DMS114 treated with DMSO at 0.1 percent for 48 hours (cell line): Measurements from ENCODE around the gene KIF15.
A peak's percentile ranks its signal among the peaks of the same experiment; 100 is the strongest.
"Not testable (repeated sequence)": the region's sequence is repeated elsewhere in the genome, so short reads cannot be mapped to it uniquely, and the experiment has no call there.

Source experiments
- DNase-seq: peaks from one replicate; lab custom pipeline; 2025; ENCODE audit not compliant: unreplicated experiment; lab: John Stamatoyannopoulos, UW

Gene KIF15

DNA sequence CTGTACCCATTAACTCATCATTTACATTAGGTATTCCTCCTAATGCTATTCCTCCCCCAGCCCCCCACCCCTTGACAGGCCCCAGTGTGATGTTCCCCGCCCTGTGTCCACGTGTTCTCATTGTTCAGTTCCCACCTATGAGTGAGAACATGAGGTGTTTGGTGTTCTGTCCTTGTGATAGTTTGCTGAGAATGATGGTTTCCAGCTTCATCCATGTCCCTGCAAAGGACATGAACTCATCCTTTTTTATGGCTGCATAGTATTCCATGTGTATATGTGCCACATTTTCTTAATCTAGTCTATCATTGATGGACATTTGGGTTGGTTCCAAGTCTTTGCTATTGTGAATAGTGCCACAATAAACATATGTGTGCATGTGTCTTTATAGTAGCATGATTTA, 54.7 kb downstream of the KIF15 start:
- DNase-seq, result not testable (repeated sequence)

DNA sequence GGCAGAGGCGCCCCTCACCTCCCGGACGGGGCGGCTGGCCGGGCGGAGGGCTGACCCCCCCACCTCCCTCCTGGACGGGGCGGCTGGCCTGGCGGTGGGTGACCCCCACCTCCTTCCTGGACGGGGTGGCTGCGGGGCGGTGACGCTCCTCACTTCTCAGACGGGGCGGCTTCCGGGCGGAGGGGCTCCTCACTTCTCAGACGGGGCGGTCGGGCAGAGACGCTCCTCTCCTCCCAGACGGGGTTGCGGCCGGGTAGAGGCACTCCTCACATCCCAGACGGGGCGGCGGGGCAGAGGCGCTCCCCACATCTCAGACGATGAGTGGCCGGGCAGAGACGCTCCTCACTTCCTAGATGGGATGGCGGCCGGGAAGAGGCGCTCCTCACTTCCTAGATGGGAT, 59.6 kb downstream of the KIF15 start:
- DNase-seq, result not testable (repeated sequence)

DNA sequence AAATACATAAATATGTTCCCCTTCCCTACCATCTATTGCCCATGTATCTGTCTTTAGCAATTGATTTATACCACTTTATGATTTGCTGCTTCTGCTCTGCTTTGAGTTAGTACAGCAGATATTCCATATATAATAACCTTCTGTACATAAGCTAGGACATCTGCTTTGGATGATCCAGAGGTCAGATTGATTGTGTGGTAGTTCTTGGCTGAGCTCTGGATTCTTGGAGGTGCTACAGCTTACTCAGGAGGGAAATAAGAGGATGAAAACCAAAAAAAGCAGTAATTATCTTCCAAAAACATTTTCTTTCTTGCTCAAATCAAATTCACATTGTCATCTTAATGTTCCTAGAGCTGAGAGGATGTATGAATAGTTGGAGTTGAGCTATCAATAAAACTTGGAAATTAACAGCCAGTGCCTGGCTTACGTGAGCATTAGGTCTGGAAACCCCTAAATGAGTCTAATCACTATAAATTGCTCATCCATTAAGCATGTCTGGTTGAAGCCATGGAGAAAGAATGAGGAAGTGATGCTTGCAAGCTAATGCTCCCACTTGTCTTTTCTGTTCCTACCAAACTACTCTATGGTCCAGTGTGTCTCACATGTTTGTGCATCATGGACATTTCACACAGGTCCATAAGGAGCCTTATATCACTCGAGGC, 63.8 kb downstream of the KIF15 start:
- no peak for DNase-seq

DNA sequence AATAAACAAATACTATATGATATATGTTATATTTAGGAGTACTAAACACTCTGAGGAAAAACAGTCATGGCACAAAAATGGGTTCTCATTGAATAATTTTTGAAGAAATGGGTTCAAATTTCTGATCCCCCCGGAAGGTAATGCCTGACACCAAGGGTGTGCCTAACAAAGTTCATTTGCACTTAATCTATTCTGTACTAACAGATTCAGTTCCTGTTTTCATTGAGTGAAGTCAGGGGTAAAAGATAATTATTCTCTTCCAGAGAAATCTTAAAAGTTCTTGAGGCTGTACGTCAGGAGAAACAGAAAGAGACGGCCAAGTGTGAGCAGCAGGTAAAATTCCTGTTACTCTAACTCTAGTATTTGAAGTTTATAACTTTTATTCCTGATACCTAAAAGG, 65.6 kb downstream of the KIF15 start:
- DNase-seq, result no peak

DNA sequence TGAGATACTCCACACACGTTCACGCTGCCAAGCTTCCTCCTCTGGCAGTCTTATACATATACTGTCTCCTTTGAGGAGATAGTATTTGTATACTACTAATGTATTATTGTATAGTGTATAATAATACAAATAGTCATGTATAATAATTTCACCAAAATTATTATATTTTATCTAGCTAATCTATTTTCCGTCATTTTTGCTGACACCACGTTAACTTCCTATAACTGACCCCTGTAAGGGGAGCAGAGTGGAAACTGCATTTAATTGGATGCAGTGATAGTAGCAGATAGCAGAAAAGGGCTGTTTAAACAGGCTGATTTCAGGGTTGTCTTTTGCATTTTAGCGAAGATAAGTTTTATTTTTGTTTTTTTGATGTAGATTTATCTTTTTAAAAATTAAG, 69.6 kb downstream of the KIF15 start:
- no peak for DNase-seq

DNA sequence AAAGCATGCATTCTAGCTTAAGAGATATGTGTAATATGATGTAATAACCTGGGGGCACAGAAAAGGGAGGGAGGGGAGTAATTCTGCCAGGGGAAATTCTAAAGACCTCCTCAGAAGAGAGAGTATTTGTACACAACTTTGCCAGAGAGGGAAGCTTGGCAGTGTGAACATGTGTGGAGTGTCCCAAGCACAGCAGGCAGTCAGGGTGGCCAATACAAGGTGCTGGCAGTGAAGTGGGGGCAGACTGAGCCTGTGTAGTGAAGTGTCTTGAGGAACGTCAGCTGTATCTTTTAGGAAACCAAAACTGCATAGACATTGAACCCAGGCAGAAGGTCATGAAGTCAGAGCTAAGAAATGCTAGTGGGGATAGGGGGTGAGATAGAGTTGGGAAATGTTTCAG, 70.4 kb downstream of the KIF15 start:
- DNase-seq, result no peak

DNA sequence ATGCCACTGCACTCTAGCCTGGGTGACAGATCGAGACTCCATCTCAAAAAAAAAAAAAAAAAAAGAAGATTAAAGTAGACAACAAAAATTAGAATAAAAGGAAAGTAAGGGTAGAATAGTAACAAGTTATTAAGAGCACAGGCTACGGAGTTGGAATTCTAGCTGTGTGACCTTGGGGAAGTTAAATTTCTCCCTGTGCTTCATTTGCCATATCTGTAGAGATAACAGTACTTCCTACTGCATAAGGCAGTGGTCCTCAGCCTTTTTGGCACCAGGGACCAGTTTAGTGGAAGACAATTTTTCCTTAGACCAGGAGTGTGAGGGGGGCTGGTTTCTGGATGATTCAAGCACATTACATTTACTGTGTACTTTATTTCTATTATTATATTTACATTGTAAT, 71.4 kb downstream of the KIF15 start:
- no peak for DNase-seq

DNA sequence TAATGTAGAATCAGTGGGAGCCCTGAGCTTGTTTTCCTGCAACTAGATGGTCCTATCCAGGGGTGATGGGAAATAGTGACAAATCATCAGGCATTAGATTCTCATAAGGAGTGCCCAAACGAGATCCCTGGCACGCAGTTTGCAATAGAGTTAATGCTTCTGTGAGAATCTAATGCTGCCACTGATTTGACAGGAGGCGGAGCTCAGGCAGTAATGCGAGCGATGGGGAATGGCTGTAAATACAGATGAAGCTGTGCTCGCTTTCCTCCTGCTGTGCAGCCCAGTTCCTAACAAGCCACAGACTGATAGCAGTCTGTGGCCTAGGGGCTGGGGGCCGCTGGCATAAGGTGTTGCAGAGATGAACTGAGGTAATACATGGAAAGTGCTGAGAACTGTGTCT, 71.8 kb downstream of the KIF15 start:
- DNase-seq, result no peak

DNA sequence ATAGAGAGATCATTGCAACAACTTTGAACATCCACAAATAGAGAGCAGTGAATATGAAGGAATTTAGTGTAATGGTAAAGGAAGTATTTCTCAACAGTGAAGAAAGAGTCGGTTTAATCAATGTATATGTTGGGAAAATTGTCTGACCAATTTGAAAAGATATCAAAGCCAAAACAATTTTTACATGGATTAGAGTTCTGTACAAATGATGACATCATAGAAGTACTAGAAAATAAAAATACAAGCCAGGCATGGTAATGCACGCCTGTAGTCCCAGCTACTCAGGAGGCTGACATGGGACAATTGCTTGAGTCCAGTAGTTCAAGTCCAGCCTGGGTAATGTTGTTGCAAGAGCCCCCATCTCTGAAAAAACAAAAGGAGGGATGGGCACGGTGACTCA, 74.1 kb downstream of the KIF15 start:
- DNase-seq, result no peak

DNA sequence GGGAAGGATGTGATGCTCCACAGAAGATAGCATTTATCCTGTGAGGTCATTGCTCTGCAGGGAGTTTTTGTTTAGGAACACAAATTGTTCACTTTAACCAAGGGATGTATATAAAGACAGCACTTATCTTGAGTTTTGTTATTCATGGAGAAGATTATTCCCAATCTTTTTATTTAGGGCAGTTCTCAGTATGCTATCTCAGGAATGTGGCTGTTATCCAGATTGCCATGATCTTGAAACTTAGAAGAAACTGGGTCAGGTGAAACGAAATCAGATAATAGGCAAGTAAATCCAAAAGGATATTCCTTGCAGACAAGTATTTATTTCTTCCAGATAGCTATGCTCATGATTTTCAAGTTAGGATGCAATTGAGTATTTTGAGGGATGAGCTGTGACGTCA, 80.8 kb downstream of the KIF15 start:
- no peak for DNase-seq

DNA sequence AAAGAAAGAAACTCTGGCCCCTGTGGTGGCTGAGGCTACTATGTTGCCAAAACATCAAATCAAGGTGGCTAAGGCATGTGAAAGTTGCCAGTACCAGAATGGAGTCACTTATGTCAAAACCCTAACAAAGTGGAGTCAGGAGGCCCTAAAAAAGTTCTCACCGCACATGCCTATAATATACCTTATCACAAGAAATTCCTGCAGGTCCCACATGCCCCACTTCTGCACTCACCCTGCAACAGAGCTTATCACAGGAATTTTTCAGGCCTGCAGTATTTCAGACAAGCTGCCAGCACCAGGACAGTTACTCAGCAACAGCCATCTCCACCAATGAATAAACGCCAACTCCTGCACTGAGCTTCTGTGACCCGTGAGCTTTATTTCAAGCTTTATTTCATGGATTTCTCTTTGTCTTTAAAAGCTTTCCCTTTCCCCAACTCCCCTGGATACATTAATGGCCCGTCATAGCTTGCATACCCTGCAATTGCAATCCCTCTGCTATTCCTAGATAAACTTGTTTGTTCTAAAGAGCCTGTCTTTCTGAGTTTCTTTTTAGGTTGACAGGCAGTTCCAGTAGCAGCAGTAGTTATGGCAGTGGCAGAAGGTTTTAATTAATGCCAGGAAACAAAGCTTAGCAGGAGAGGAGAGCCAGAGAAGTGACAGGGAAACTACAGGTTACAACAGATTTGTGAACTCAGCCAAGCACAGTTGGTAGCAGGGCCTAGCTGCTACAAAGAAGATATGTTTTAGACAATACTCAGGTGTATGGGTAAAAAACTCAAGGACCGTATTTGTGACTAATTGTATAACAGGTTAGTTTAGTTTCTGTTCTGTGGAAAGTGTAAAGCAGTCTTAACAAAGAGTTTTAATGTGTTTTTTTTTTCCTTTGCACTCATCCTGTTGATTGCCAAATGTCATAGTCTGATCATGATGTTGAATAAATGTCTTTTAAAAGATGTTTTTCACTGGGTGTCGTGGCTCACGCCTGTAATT, 84.2 kb downstream of the KIF15 start:
- no peak for DNase-seq

DNA sequence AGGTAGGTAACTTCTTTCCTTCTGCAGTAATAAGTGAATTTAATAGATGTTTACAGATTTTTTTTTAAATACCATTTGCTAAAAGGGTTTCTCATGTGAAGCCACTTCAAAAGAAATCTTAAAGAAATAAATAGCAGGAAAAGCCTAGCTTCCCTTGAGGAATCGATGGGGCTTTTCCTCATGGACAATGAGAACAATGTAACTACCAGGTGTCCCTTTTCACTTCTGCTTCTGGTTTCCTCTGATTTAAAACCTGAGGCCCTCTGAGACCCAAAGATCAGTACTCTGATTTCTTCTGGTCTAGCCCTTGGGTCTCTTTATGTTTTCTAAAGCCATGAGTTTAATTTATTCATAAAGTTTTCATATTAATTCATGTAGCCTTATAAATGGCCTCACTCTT, 87.0 kb downstream of the KIF15 start:
- no peak for DNase-seq

DNA sequence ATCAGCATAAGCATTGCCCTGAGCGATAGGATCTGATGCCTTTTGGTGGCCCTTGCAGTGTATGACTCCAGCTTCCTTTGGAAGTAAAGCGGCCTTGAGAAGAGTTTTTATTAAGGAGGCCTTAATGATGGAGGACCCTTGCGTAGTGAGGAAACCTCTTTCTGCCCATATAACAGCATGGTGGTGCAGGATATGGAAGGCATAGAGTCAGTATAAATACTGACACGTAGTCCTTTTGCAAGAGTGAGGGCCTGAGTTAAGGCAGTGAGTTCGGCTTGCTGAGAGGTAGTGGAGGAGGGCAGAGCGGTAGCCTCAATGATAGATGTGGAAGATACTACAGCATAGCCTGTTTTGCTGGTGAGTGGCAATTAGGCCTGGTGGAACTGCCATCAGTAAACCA, 95.1 kb downstream of the KIF15 start:
- DNase-seq, result not testable (repeated sequence)

DNA sequence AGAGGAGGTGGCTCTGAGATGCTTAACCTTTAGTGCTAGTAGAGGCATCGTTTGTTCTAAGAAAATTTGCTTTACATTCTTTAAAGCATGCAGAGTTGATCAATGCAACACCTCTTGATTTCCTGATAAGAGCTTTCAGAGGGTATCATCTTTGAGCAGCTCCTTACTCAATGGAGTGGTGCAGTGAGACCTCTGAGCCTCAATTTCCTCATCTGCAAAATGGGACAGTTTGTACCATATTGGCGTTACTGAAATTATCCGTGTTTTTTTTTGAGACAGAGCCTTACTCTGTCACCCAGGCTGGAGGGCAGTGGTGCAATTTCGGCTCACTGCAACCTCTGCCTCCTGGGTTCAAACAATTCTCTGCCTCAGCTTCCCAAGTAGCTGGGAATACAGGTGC, 98.5 kb downstream of the KIF15 start:
- no peak for DNase-seq

DNA sequence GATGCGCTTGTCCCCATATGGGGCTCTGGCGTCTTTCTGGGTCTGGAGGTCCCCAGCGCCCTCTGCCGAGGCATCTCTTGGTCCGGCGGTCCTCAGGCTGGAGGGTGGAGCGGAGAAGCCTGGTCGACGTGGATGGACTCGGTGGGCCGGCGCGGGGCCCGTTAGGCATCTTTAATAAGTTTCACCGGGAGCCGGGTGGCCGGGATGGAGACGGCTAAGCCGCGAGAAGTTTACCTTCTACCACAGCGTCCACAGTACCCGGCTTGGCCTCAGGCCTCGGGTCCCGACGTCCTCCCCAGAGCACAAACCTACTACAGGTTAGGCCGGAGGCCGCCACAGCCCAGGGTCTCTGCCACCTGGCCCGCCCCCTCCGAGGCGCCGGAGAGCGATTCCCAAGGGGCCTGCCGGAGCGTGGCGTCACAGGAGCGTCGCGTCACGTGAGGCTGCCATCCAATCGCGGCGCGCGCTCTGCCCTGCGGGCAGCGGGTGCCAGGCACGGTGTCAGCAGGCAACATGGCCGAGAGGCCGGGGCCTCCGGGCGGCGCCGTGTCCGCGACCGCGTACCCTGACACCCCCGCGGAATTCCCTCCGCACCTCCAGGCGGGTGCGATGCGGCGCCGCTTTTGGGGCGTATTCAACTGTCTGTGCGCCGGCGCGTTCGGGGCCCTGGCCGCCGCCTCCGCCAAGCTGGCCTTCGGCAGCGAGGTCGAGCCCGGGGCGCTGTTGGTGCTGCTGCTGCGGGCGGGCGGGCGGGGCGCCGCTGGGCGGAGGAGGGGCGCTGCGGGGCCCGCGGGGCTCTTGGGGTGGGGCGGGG, 100.0 kb downstream of the KIF15 start, which contains the start of gene TMEM42:
Gene TMEM42, plus strand, starts transcription at position 501 of the 814 bp plus-strand sequence. Its CDS starts 13 bp downstream, at position 514.
- peak; percentile 76 for DNase-seq

DNA sequence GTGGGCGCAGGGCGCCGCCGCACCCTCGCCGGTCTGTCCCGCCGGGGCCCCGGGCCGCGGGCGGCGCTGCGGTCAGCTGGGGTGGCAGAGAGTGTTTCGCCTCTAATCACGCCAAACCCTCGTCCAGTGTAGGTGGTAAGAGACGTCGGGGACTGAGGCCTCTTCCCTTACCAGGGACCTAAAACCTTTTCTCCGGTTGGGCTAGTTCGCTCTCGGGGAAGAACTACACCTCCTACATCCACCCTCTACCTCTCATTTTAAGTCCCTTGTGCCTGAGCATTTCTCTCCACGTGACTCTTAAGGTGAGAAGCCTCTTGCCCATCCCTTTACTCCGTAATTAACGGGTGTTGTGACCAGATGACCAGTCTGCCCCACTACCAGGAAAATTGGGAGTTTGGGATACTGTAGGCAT, 100.6 kb downstream of the KIF15 start:
- DNase-seq, result no peak

DNA sequence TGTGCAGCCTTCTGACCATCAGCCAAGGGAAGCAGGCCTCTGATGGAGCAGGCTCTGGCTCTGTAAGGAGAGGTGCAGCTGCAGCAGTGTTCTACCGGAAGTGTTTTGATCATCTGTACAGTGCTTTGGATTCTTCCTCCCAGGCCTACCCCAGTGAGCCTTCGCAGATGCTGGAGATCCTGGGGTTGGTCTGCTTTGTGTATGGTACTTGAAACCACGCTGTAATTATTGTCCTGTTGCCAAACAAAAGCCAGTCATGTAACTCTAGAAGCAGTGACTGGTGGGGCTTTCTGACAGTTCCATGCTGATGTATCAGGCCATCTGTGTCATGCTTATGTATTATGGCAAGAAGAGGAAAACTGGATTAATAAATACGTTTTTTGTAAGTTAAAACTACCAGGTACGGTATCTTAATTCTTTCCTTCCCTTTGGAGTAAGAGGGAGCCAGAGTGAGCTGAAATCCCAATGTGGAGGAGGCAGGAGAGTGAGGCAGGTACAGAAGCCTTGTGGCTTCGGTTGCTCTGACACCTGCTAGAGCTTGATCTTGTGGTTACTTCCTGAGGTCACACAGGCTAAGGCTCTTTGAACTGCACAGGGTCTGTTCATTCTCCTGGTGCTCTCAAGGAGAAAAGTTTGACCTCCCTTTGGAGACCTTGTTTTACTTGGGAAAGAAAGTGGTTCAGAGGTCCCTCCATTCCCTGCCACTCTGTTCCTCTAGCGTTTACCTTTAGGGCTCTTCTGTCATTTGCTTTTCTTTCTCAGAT, 103.9 kb downstream of the KIF15 start:
- no peak for DNase-seq

DNA sequence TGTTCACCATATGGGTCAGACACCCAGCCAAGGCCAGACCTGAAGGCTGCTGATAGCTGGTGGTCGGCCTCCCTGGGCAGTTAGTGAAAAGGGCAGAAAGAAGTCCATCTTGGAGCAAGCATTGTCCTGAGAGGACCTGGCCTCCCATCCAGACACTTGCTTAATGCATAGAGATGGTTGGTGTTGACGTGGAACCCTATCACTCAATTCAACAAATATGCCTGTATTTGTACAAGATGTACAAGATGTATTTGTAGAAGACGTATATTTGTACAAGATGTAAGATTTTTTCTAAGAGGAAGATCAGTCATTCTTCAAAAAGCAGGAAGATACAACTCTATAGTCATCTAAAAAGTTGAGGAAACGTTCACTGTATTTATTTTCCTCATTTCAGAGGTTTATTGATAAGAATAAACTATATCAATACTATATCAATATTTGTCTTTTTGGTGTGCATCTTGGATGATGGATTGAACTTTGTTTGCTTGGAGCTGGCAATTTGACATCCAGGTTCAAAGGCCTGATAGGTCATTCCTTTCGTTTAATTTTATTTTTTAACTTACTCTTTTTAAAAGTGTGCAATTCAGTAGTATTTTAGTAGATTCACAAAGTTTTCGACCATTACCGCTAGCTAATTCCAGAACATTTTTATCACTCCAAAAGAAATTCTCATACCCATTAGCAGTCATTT, 106.0 kb downstream of the KIF15 start:
- no peak for DNase-seq

DNA sequence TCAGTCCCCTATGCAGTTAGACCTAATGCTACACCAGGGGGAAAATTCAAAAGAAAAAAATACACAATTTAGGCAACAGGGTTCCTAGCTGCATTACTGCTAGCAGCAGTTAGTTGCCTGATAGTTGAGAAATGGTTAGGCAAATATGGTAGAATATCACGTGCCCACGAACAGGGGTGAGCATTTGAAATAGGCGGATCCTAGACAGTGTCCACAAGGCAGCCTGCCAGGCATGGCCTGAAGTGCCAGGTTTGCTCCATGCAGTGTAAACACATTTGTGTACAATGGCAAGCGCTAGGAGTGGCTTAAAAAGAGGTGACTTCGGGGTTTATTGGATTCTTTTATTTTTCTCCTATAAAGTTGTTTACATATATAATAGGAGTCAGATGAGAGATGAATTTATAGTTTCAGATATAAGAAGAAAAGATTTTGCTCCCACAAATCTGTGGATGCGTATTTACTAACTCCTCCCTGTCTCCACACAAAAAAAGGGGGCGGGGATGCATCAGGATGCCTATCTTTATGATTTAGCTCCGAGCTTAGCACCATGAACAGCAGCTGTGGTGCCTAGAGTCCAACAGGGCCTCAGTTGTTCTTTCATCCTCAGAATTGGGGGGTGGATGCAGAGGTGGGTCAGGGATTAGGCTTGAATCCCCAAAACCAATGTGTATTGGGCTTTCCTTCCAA, 108.9 kb downstream of the KIF15 start:
- no peak for DNase-seq
